ENCODE data around the gene GBE1. TPM values are rescaled to one million over a fixed set of nuclear protein-coding genes. Genes with fewer than 3 reads are reported as not detected.
A peak's percentile ranks its signal among the peaks of the same experiment; 100 is the strongest.

GBE1 gene
- total and polyA plus RNA-seq, 9 of the 15 experiments (the other 6 are each of a cell fraction or from before 2014, with no cell fraction given): 7.9 to 25.6 (median 13.1) TPM

GRCh38 chr3:81765400-81765799, 4.0 kb upstream of the GBE1 start (continued):
- TF ChIP-seq, protein P1, sequence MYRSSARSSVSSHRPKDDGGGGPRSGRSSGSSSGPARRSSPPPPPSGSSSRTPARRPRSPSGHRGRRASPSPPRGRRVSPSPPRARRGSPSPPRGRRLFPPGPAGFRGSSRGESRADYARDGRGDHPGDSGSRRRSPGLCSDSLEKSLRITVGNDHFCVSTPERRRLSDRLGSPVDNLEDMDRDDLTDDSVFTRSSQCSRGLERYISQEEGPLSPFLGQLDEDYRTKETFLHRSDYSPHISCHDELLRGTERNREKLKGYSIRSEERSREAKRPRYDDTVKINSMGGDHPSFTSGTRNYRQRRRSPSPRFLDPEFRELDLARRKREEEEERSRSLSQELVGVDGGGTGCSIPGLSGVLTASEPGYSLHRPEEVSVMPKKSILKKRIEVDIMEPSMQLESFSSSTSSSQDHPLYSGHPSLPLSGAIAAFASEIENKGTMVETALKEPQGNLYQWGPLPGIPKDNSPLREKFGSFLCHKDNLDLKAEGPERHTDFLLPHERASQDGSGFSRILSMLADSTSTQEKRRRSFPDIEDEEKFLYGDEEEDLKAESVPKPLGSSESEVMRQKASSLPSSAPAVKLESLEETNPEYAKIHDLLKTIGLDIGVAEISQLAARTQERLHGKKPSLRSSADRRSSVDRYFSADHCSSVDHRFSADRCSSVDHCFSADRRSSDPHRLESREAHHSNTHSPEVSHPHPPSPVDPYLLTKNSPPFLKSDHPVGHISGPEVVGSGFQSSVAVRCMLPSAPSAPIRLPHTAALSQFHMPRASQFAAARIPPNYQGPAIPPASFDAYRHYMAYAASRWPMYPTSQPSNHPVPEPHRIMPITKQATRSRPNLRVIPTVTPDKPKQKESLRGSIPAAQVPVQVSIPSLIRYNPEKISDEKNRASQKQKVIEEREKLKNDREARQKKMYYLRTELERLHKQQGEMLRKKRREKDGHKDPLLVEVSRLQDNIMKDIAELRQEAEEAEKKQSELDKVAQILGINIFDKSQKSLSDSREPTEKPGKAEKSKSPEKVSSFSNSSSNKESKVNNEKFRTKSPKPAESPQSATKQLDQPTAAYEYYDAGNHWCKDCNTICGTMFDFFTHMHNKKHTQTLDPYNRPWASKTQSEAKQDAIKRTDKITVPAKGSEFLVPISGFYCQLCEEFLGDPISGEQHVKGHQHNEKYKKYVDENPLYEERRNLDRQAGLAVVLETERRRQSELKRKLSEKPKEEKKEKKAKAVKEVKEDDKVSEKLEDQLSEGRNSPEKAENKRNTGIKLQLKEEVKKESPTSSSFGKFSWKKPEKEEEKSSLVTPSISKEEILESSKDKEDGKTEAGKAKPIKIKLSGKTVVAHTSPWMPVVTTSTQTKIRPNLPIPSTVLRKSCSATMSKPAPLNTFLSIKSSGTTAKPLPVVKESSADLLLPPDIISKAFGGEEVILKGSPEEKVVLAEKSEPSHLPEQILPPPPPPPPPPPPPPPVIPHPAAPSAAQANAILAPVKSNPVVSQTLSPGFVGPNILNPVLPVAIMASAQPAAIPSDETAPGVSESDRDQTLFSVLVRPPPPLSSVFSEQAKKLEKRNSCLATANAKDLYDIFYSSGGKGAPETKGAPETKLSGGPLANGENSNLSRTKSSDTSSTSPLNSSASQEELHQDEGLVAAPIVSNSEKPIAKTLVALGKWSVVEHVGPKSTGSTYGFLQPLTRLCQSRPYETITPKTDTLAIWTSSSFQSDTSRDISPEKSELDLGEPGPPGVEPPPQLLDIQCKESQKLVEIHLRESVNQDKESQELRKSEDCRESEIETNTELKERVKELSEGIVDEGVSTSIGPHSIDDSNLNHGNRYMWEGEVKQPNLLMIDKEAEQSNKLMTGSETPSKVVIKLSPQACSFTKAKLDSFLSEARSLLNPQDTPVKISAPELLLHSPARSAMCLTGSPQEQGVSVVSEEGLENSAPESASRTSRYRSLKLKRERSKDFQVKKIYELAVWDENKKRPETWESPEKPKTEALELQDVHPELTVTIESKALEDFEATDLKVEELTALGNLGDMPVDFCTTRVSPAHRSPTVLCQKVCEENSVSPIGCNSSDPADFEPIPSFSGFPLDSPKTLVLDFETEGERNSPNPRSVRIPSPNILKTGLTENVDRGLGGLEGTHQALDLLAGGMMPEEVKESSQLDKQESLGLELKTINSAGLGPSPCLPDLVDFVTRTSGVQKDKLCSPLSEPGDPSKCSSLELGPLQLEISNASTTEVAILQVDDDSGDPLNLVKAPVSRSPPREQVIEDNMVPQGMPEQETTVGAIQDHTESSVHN (IDR thresholded peaks at IDR 0.05; ENCODE audit: borderline replicate concordance in 1 of 2, low read depth in 1 of 2): no peak
- TF ChIP-seq TCF7L2 (IDR thresholded peaks at IDR 0.05; ENCODE audit: low read depth, low read length): no peak

DNA sequence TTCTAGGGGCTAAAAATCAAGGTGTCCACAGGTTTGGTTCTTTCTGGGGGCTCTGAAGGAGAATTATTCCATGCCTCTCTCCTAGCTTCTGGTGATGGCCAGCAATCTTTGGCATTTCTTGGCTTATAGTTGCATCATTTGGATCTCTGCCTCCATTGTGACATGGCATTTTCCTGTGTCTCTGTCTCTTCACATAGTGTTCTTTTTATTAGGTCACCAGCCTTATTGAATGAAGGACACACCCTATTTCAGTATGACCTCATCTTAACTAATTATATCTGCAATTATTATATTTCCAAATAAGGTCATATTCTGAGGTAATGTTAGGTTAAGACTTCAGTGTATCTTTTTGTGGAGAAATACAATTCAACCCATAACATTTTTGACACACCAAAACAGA, 3.2 kb upstream of the GBE1 start:
- POLR2A ChIA-PET: no interaction called here
- Histone ChIP-seq H3K27ac (ENCODE audit: extremely low read depth, low read depth, low read length) (no peak overlapping the region), H3K36me3 (ENCODE audit: control insufficient read depth, insufficient read depth, low read length) (no peaks in the 10 kb centered on the region; the same call in 2 of the 3 replicates), H3K4me1 (replicated peaks in 1 of 2; ENCODE audit: control insufficient read depth in 2 of 2, insufficient read depth in 2 of 2, low read length in 2 of 2) (peaks cover 3 to 9% of the 10 kb centered on the region in 2 experiments; a peak in 4 of 5 replicates), H3K9me3 (replicated peaks; ENCODE audit: control insufficient read depth, insufficient read depth, low read depth, low read length) (no peaks in the 10 kb centered on the region), H2AFZ (ENCODE audit: low read depth, low read length) (no peak overlapping the region), H4K20me1 (replicated peaks; ENCODE audit: control insufficient read depth, insufficient read depth, low read length) (no peaks in the 10 kb centered on the region), H3K9me1 (ENCODE audit: control insufficient read depth, insufficient read depth, low read length) (no peaks in the 10 kb centered on the region), H3K4me3 (no peak overlapping the region), H3K4me2 (ENCODE audit: insufficient read depth, low read length) (no peak overlapping the region), H3K79me2 (ENCODE audit: control insufficient read depth, insufficient read depth, low read length) (peaks cover 13% of the 10 kb centered on the region), H3K9ac (ENCODE audit: insufficient read depth in 1 of 2, low read depth in 2 of 2, low read length in 2 of 2) (no peak overlapping the region), H3K27me3 (ENCODE audit: control insufficient read depth in 2 of 2, insufficient read depth in 2 of 2, low read length in 2 of 2) (no peaks in the 10 kb centered on the region)
- no peak for ATAC-seq
- CTCF ChIA-PET (ENCODE audit: low intra/inter-chr PET ratio): no interaction called here
- BruUV-seq (replicated peaks): no TSS peak
- no peak for FAIRE-seq
- in situ Hi-C loops (cut with MboI) (no loop called here), intact Hi-C loops (cut with micrococcal nuclease) (loop anchor here (5.0 kb wide), 1 partner anchor 52 kb away; no protein-coding TSS in a partner anchor)
- DNase-seq (ENCODE audit: extremely low read depth in 1 of 4, low spot score in 3 of 4): no peak
- TF ChIP-seq EWSR1 (IDR thresholded peaks at IDR 0.05; ENCODE audit: borderline replicate concordance, low read depth, partially characterized antibody) (no peak), SIN3A (IDR thresholded peaks at IDR 0.05; ENCODE audit: borderline replicate concordance in 2 of 2, control insufficient read depth in 1 of 2, low read depth in 2 of 2, low read length in 2 of 2) (no peak), RBM14 (IDR thresholded peaks at IDR 0.05; ENCODE audit: borderline replicate concordance, insufficient read depth, low read depth, low read length) (no peak), CEBPG (CRISPR knock-in tag; IDR thresholded peaks at IDR 0.05) (no peak), CEBPG (tag; conservative IDR thresholded peaks at IDR 0.05 in 1 of 2, IDR thresholded peaks at IDR 0.05 in 1 of 2) (peak in 1 of 2 experiments; percentile 57; a peak in 2 of 4 replicates), TRIM24 (IDR thresholded peaks at IDR 0.05) (0 out of 4 replicates have a peak, but pooled peaks of 1 of the 2 experiments have one; percentile 31), ZKSCAN8 (CRISPR knock-in tag; IDR thresholded peaks at IDR 0.05) (no peak), RCOR1 (IDR thresholded peaks at IDR 0.05; ENCODE audit: borderline replicate concordance in 1 of 2, low read depth in 2 of 2, low read length in 2 of 2) (no peak)
- TF ChIP-seq, protein P2, sequence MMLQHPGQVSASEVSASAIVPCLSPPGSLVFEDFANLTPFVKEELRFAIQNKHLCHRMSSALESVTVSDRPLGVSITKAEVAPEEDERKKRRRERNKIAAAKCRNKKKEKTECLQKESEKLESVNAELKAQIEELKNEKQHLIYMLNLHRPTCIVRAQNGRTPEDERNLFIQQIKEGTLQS (IDR thresholded peaks at IDR 0.05): peak; percentile 56
- TF ChIP-seq, protein P2 (CRISPR knock-in tag; conservative IDR thresholded peaks at IDR 0.05): no peak
